ENCODE data around the gene AMY1A.
"Not testable (repeated sequence)": the region's sequence is repeated elsewhere in the genome, so short reads cannot be mapped to it uniquely, and the experiment has no call there.

Gene AMY1A

GRCh38 chr1:103655460-103655859 is at the start of gene AMY1A:
Gene AMY1A (plus strand): TSS chr1:103655760. CDS start chr1:103656331, 571 bp downstream.
- not testable (repeated sequence) for DNase-seq

- no peak for DNase-seq
These were observed 39.2 kb upstream of the AMY1A start for GRCh38 chr1:103616362-103616761.

DNA sequence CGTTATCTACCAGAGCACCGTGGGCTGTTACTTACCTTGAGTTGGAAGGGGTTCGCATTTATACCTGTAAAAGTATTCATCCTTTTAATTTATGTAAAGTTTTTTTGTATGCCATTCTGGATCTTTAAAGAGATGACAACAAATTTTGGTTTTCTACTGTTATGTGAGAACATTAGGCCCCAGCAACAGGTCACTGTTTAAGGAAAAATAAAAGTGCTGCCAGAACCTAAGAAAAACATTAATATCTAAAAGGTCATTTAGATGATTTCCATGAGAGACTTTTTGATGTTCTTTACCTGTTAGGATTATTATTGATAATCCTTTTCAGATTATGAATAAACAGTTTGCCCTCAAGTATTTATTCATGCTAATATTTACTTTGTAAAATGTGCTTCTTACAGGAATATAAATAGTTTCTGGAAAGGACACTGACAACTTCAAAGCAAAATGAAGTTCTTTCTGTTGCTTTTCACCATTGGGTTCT is 38.5 kb upstream of the AMY1A start, which contains the start of gene AMY2A:
TSS of gene AMY2A (plus strand) at position 434 of the 484 bp plus-strand sequence. CDS start at position 448, 14 bp downstream.
- not testable (repeated sequence) for DNase-seq

GRCh38 chr1:103627436-103627835 is 28.1 kb upstream of the AMY1A start:
- not testable (repeated sequence) for DNase-seq

DNA sequence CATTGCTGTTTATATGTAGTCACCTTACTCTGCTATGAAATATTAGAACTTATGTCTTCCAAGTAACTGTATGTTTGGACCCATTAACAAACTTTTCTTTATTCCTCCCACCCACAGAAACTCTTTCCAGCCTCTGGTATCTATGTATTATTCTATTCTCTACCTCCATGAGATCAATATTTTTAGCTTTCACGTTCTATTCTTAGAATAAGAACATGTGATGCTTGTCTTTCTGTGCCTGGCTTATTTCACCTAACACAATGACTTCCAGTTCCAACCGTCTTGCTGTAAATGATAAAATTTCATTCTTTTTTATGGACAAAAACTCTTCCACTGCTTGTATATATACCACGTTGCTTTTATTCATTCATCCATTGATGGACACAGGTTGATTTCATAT is 14.4 kb upstream of the AMY1A start:
- not testable (repeated sequence) for DNase-seq

DNA sequence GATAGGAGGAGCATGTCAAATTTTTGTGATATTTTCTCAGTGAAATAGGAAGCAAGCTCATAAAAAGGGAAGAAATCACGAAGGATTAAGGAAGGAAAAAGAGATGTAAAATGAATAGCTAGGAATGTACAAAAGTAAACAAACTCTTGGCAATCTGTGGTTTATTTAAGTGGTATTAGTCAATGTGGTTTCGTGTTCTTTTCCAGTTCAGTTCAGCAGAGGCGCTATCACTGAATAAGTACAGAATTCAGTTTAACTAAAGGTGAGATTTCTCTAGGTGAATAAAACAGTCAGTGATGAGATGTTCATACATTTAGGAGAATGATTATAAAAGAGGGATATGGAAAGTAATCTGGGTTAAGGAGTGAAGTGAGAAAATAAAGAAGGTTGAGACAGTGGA is 11.7 kb upstream of the AMY1A start:
- DNase-seq = not testable (repeated sequence)

- not testable (repeated sequence) for DNase-seq
These were observed 5.3 kb upstream of the AMY1A start for GRCh38 chr1:103650305-103650704.

DNA sequence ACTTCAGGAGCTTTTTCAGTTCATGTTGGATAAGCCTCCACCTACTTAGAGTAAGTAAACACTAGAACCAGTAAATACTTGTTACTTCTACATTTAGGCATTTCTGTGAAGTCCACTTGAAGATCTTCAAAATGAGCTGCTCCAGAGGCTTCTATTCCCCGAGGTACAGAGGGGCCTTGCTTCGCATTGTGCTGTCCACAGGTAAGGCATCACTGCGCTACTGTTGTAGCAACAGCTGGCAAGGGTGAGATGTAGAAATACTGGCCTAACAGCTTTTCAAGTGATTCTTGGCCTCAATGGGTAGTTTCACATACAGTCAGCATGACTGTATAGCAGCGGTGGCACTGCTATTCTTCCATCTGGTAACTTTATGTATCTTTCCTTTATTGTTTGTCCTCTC is 4.7 kb upstream of the AMY1A start:
- not testable (repeated sequence) for DNase-seq

DNA sequence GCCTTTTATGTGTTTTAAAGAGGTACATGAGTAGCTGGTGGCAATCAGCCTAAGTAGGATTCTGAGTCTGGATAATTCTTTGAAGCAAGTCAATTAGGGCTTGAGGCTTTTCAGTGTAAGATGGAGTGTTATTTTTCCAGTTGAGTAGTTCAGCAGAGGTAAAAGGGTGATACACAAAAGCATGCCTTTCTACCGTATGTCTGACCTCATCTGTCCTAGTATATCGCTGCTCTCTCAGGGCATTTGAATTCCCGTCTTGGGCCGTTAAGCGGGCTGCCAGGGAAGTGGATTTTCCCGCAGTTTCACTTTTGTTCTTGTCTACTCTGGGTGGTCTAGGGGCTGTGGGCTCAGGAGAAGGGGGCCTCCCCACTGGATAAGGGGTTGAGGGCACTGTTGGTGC is 1.4 kb upstream of the AMY1A start:
- DNase-seq = not testable (repeated sequence)

GRCh38 chr1:103676335-103676734 is 20.8 kb downstream of the AMY1A start:
- DNase-seq = not testable (repeated sequence)

DNA sequence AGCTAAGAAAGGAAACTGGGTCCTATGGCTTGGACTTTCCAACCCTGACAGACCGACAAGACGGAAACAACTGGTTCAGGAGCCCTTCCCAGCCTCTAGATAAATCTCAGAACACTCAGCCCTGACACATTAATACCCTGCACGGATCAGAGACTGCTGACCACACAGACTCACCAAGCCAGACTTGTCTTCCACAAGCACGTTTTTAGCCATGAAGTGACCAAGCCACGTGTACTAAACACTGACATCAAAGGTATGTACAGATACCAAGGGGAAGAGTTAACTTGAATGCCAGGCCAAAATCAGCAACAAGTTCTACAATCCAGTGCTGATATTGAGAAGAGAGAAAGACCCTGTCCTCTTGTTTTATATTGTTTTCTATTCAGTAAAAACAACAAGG is 40.5 kb downstream of the AMY1A start, which contains the start of gene AMY1B:
TSS of gene AMY1B (minus strand) at position 101 of the 400 bp plus-strand sequence. CDS start 571 bp downstream, outside the sequence.
- DNase-seq = not testable (repeated sequence)

- DNase-seq = not testable (repeated sequence)
These were observed 41.9 kb downstream of the AMY1A start for GRCh38 chr1:103697430-103697829.

DNA sequence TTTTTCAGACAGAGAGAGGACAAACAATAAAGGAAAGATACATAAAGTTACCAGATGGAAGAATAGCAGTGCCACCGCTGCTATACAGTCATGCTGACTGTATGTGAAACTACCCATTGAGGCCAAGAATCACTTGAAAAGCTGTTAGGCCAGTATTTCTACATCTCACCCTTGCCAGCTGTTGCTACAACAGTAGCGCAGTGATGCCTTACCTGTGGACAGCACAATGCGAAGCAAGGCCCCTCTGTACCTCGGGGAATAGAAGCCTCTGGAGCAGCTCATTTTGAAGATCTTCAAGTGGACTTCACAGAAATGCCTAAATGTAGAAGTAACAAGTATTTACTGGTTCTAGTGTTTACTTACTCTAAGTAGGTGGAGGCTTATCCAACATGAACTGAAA is 45.1 kb downstream of the AMY1A start:
- DNase-seq = not testable (repeated sequence)

DNA sequence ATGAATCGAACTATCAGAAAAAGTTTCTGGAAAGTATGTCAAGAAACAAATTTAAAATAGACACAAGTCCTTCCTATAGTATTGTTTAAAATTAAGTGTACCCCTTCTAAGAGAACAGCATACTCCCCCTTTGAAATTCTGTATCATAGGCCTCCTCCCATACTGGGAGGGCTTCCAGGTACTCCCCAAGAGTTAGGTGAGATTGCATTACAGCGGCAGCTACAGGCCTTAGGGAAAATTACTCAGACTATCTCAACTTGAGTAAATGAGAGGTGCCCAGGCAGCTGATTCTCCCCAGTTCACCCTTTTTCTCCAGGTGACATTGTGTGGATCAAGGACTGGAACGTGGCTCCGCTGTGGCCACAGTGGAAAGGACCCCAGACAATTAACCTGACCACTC is 45.7 kb downstream of the AMY1A start:
- not testable (repeated sequence) for DNase-seq

GRCh38 chr1:103707670-103708069 is 52.1 kb downstream of the AMY1A start:
- DNase-seq = not testable (repeated sequence)

DNA sequence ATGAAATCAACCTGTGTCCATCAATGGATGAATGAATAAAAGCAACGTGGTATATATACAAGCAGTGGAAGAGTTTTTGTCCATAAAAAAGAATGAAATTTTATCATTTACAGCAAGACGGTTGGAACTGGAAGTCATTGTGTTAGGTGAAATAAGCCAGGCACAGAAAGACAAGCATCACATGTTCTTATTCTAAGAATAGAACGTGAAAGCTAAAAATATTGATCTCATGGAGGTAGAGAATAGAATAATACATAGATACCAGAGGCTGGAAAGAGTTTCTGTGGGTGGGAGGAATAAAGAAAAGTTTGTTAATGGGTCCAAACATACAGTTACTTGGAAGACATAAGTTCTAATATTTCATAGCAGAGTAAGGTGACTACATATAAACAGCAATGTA is 54.8 kb downstream of the AMY1A start:
- not testable (repeated sequence) for DNase-seq
